ENCODE measurements around the gene ADCY10. TPM values are rescaled to one million over a fixed set of nuclear protein-coding genes. Genes with fewer than 3 reads are reported as not detected.

ADCY10 gene
- 1 to 10 TPM in 1 of 5 experiments, under 1 TPM in 3, not detected in 1; 0.19 to 1.3 (median 0.49) TPM for total RNA-seq
- polyA plus RNA-seq, result under 1 TPM in 1 of 2 donors, not detected in 1; 0.43 TPM
- total RNA-seq, result 1.2 reads per million

DNA sequence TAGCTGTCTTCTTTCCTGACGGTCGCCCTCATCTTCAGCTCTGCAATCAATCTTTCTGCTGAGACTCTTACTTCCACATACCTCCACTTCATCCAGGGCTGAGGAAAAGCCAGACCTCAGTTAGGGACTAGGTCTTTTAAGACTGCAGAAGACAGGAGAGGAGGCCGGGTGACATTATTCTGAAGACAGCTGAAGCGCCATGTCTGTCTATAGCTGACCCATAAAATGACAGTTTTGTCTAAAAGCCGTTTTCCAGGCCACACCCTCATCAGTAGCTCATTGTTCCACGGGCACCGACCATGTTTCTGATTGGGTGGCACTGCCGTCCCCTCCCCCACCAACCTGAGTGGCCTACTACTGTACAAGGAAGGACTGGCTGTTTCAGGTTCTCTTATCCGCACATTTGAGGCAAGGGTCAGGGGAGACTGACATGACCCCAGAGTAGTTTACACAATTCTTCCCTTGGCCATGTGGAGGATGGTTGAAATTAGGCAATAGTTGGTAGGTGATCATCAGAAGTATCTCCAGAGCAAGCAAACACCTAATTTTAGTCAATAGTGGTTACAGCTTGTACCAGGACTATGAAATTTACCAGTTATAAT, at the start of gene ADCY10:
Gene ADCY10 (minus strand): TSS at position 240 of the 602 bp plus-strand sequence. CDS start 8,994 bp downstream, outside the sequence.
- intact Hi-C loops (cut with micrococcal nuclease), result no loop called here
- H3K9me3 Mint-ChIP-seq, result peaks cover 0 to 15% (median 9%) of the 10 kb centered on the region in 11 donors
- Histone ChIP-seq H3K9me3 (ENCODE audit: control insufficient read depth in 2 of 3, low read length in 3 of 3) (peaks cover 0 to 6% (median 0%) of the 10 kb centered on the region in 3 experiments), H3K27me3 (ENCODE audit: control insufficient read depth in 2 of 2, insufficient read depth in 2 of 2, low read length in 2 of 2) (no peaks in the 10 kb centered on the region), H3K4me3 (ENCODE audit: low read length) (no peak within 1 kb of the TSS), H3K4me1 (ENCODE audit: control insufficient read depth in 2 of 2, insufficient read depth in 2 of 2, low read length in 2 of 2) (no peaks in the 10 kb centered on the region), H3K27ac (ENCODE audit: low read depth, low read length) (no peak within 1 kb of the TSS), H3K36me3 (ENCODE audit: control insufficient read depth in 2 of 3, insufficient read depth in 3 of 3, low read length in 3 of 3) (peaks cover 0 to 11% (median 0%) of the 10 kb centered on the region in 3 experiments)
- ChIA-PET POLR2A (interaction anchor here (1.8 kb wide), 1 partner anchor 10 kb away, joined by 4 read pairs; no protein-coding TSS in a partner anchor), CTCF (no interaction called here)
- DNase-seq, result no peak
- peak; percentile 31 for ATAC-seq
- no peak within 1 kb of the TSS for H3K4me3 Mint-ChIP-seq
- peaks cover 0 to 8% (median 4%) of the 10 kb centered on the region in 5 donors for H3K27me3 Mint-ChIP-seq
- peaks cover 0 to 6% (median 0%) of the 10 kb centered on the region in 7 donors for H3K4me1 Mint-ChIP-seq
- peaks cover under 1 to 25% (median 10%) of the 10 kb centered on the region in 5 donors for H3K36me3 Mint-ChIP-seq
- peak within 1 kb of the TSS in 3 of 9 donors; percentile 11 to 51 (median 44) for H3K27ac Mint-ChIP-seq

DNA sequence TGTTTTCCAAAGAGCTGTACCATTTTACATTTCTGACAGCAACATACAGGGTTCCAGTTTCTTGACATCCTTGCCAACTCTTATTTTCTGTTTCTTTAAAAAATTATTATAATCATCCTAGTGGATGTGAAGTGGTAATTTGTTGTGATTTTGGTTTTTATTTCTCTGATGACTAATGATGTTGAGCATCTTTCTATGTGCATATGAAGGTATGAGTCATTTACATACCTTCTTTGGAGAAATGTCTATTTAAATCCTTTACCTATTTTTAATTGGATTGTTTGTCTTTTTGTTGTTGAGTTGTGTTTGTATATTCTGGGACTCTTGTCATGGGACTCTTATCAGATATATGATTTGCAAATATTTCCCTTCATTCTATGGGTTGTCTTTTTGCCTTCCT, 43.8 kb upstream of the ADCY10 start:
- intact Hi-C loops (cut with micrococcal nuclease), result no loop called here
- POLR2A ChIA-PET, result no interaction called here

GRCh38 chr1:167955915-167956314, 42.0 kb upstream of the ADCY10 start:
- peaks cover 6 to 30% (median 20%) of the 10 kb centered on the region in 7 donors for H3K4me1 Mint-ChIP-seq
- Histone ChIP-seq H3K27ac (ENCODE audit: low read depth, low read length) (no peak overlapping the region), H3K27me3 (ENCODE audit: control insufficient read depth in 2 of 2, insufficient read depth in 2 of 2, low read length in 2 of 2) (no peaks in the 10 kb centered on the region), H3K4me1 (ENCODE audit: control insufficient read depth in 2 of 2, insufficient read depth in 2 of 2, low read length in 2 of 2) (no peaks in the 10 kb centered on the region), H3K4me3 (ENCODE audit: low read length) (no peak overlapping the region), H3K36me3 (ENCODE audit: control insufficient read depth in 2 of 3, insufficient read depth in 3 of 3, low read length in 3 of 3) (peaks cover 0 to 9% (median 0%) of the 10 kb centered on the region in 3 experiments), H3K9me3 (ENCODE audit: control insufficient read depth in 2 of 3, low read length in 3 of 3) (no peaks in the 10 kb centered on the region)
- H3K4me3 Mint-ChIP-seq, result no peak overlapping the region
- ChIA-PET CTCF (no interaction called here), POLR2A (interaction anchor here (0.7 kb wide), 1 partner anchor 20 kb away, joined by 3 read pairs; the partner anchor contains the start of gene DCAF6)
- peaks cover 0 to 2% (median 0%) of the 10 kb centered on the region in 11 donors for H3K9me3 Mint-ChIP-seq
- H3K36me3 Mint-ChIP-seq, result peaks cover 6 to 61% (median 34%) of the 10 kb centered on the region in 5 donors
- H3K27me3 Mint-ChIP-seq, result no peaks in the 10 kb centered on the region
- ATAC-seq (no peak), DNase-seq (no peak)
- no peak overlapping the region for H3K27ac Mint-ChIP-seq
- intact Hi-C loops (cut with micrococcal nuclease), result no loop called here

More for the DNA sequence above, 43.8 kb upstream of the ADCY10 start:
- DNase-seq (no peak), ATAC-seq (no peak)
- Mint-ChIP-seq H3K4me3 (no peak overlapping the region), H3K4me1 (peaks cover 4 to 38% (median 22%) of the 10 kb centered on the region in 7 donors), H3K9me3 (peaks cover 0 to 2% (median 0%) of the 10 kb centered on the region in 11 donors), H3K27ac (no peak overlapping the region), H3K36me3 (peaks cover 4 to 68% (median 41%) of the 10 kb centered on the region in 5 donors), H3K27me3 (no peaks in the 10 kb centered on the region)
- no peak overlapping the region for H3K27ac ChIP-seq (ENCODE audit: low read depth, low read length)
- no peaks in the 10 kb centered on the region for H3K9me3 ChIP-seq (ENCODE audit: control insufficient read depth in 2 of 3, low read length in 3 of 3)
- CTCF ChIA-PET, result no interaction called here
- no peak overlapping the region for H3K4me3 ChIP-seq (ENCODE audit: low read length)
- H3K4me1 ChIP-seq (ENCODE audit: control insufficient read depth in 2 of 2, insufficient read depth in 2 of 2, low read length in 2 of 2), result no peaks in the 10 kb centered on the region
- H3K36me3 ChIP-seq (ENCODE audit: control insufficient read depth in 2 of 3, insufficient read depth in 3 of 3, low read length in 3 of 3), result peaks cover 0 to 9% (median 0%) of the 10 kb centered on the region in 3 experiments
- no peaks in the 10 kb centered on the region for H3K27me3 ChIP-seq (ENCODE audit: control insufficient read depth in 2 of 2, insufficient read depth in 2 of 2, low read length in 2 of 2)

DNA sequence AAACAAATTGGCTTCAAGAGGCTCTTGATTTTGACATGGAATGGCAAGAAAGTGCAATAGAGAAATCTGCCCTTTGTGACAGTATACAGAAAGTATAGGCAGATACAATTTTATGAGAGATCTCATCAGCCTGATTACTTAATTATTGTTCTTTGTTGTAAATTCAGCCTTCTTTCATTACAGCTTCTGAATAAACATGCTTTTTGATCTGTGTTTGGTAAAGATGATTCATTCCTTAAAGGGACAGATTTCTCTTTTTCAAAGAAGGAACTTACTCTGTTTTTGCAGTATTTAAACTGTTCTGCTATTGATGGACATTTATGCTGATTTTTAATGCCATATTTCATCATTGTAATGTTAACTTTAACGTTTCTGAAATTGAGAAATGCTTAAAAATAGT, 36.6 kb upstream of the ADCY10 start:
- Mint-ChIP-seq H3K4me1 (peaks cover 22 to 54% (median 35%) of the 10 kb centered on the region in 7 donors), H3K4me3 (no peak overlapping the region), H3K27ac (peak overlapping the region in 1 of 9 donors; percentile 5), H3K27me3 (no peaks in the 10 kb centered on the region), H3K36me3 (peaks cover 6 to 46% (median 26%) of the 10 kb centered on the region in 5 donors), H3K9me3 (peaks cover 0 to 2% (median 0%) of the 10 kb centered on the region in 11 donors)
- Histone ChIP-seq H3K9me3 (ENCODE audit: control insufficient read depth in 2 of 3, low read length in 3 of 3) (no peaks in the 10 kb centered on the region), H3K36me3 (ENCODE audit: control insufficient read depth in 2 of 3, insufficient read depth in 3 of 3, low read length in 3 of 3) (peaks cover 0 to 9% (median 0%) of the 10 kb centered on the region in 3 experiments), H3K27ac (ENCODE audit: low read depth, low read length) (no peak overlapping the region), H3K4me1 (ENCODE audit: control insufficient read depth in 2 of 2, insufficient read depth in 2 of 2, low read length in 2 of 2) (peaks cover 0 to 8% of the 10 kb centered on the region in 2 donors), H3K27me3 (ENCODE audit: control insufficient read depth in 2 of 2, insufficient read depth in 2 of 2, low read length in 2 of 2) (no peaks in the 10 kb centered on the region), H3K4me3 (ENCODE audit: low read length) (no peak overlapping the region)
- intact Hi-C loops (cut with micrococcal nuclease), result no loop called here
- ATAC-seq, result no peak
- ChIA-PET CTCF (no interaction called here), POLR2A (no interaction called here)
- no peak for DNase-seq

- H3K9me3 ChIP-seq (ENCODE audit: control insufficient read depth in 2 of 3, low read length in 3 of 3), result no peaks in the 10 kb centered on the region
- H3K4me1 ChIP-seq (ENCODE audit: control insufficient read depth in 2 of 2, insufficient read depth in 2 of 2, low read length in 2 of 2), result peaks cover 0 to 8% of the 10 kb centered on the region in 2 donors
- Mint-ChIP-seq H3K27me3 (no peaks in the 10 kb centered on the region), H3K4me1 (peaks cover 28 to 56% (median 41%) of the 10 kb centered on the region in 7 donors), H3K36me3 (peaks cover 6 to 43% (median 22%) of the 10 kb centered on the region in 5 donors), H3K4me3 (no peak overlapping the region), H3K27ac (no peak overlapping the region), H3K9me3 (peaks cover 0 to 2% (median 0%) of the 10 kb centered on the region in 11 donors)
- DNase-seq (no peak), ATAC-seq (no peak)
- ChIA-PET CTCF (interaction anchor here (1.2 kb wide), 1 partner anchor 14 kb away, joined by 3 read pairs; no protein-coding TSS in a partner anchor), POLR2A (interaction anchor here (2.4 kb wide), 1 partner anchor 14 kb away, joined by 8 read pairs; the partner anchor contains the start of genes DCAF6 and MPC2)
- no peak overlapping the region for H3K27ac ChIP-seq (ENCODE audit: low read depth, low read length)
- intact Hi-C loops (cut with micrococcal nuclease), result no loop called here
- H3K36me3 ChIP-seq (ENCODE audit: control insufficient read depth in 2 of 3, insufficient read depth in 3 of 3, low read length in 3 of 3), result peaks cover 0 to 9% (median 0%) of the 10 kb centered on the region in 3 experiments
- H3K4me3 ChIP-seq (ENCODE audit: low read length), result no peak overlapping the region
- no peaks in the 10 kb centered on the region for H3K27me3 ChIP-seq (ENCODE audit: control insufficient read depth in 2 of 2, insufficient read depth in 2 of 2, low read length in 2 of 2)
Observed at GRCh38 chr1:167949785-167950184, 35.9 kb upstream of the ADCY10 start.

GRCh38 chr1:167947733-167948132, 33.8 kb upstream of the ADCY10 start:
- Mint-ChIP-seq H3K36me3 (peaks cover 6 to 40% (median 23%) of the 10 kb centered on the region in 5 donors), H3K27me3 (no peaks in the 10 kb centered on the region), H3K4me1 (peaks cover 32 to 65% (median 51%) of the 10 kb centered on the region in 7 donors), H3K27ac (peak overlapping the region in 1 of 9 donors; percentile 29), H3K4me3 (peak overlapping the region in 5 of 10 donors; percentile 3 to 40 (median 10)), H3K9me3 (peaks cover 0 to 5% (median 2%) of the 10 kb centered on the region in 11 donors)
- ChIA-PET POLR2A (interaction anchor here (2.4 kb wide), 1 partner anchor 12 kb away, joined by 8 read pairs; the partner anchor contains the start of genes DCAF6 and MPC2), CTCF (no interaction called here)
- H3K27me3 ChIP-seq (ENCODE audit: control insufficient read depth in 2 of 2, insufficient read depth in 2 of 2, low read length in 2 of 2), result no peaks in the 10 kb centered on the region
- H3K4me1 ChIP-seq (ENCODE audit: control insufficient read depth in 2 of 2, insufficient read depth in 2 of 2, low read length in 2 of 2), result peaks cover 0 to 8% of the 10 kb centered on the region in 2 donors
- H3K36me3 ChIP-seq (ENCODE audit: control insufficient read depth in 2 of 3, insufficient read depth in 3 of 3, low read length in 3 of 3), result peaks cover 0 to under 1% (median 0%) of the 10 kb centered on the region in 3 experiments
- no peak overlapping the region for H3K4me3 ChIP-seq (ENCODE audit: low read length)
- intact Hi-C loops (cut with micrococcal nuclease), result loop anchor here in 1 of 2 donors (1.0 kb wide), 1 partner anchor 9 kb away; no protein-coding TSS in a partner anchor
- no peak for DNase-seq
- H3K9me3 ChIP-seq (ENCODE audit: control insufficient read depth in 2 of 3, low read length in 3 of 3), result no peaks in the 10 kb centered on the region
- H3K27ac ChIP-seq (ENCODE audit: low read depth, low read length), result no peak overlapping the region
- ATAC-seq, result no peak
